RCC 7860 (cell line): ENCODE measurements around the gene PTCRA.
A peak's percentile ranks its signal among the peaks of the same experiment; 100 is the strongest.
"Not testable (repeated sequence)": the region's sequence is repeated elsewhere in the genome, so short reads cannot be mapped to it uniquely, and the experiment has no call there.

Experiments used
- DNase-seq: peaks from one replicate; pipeline ENCODE4 v3.0.0-alpha.2; 2015; ENCODE audit warnings: low spot score
- FAIRE-seq: peaks from 2 replicates; lab custom pipeline; 2012; peaks lifted over from hg19 to GRCh38; lab: Jason Lieb, UNC

The PTCRA gene

GRCh38 chr6:42915732-42916131 lies at the start of gene PTCRA:
Gene PTCRA, plus strand, starts transcription at chr6:42916053. Its CDS starts 17 bp downstream, at chr6:42916070.
- DNase-seq (no peak), FAIRE-seq (no peak)

GRCh38 chr6:42870145-42870936 lies 45.5 kb upstream of the PTCRA start:
- no peak for DNase-seq
- no peak for FAIRE-seq

- DNase-seq: no peak
Observed at GRCh38 chr6:42871711-42872110, 44.1 kb upstream of the PTCRA start.

GRCh38 chr6:42873313-42873712 lies 42.5 kb upstream of the PTCRA start:
- no peak for DNase-seq
- FAIRE-seq: no peak

More at GRCh38 chr6:42871711-42872110, 44.1 kb upstream of the PTCRA start:
- FAIRE-seq: no peak

- FAIRE-seq (no peak), DNase-seq (no peak)
Observed at GRCh38 chr6:42877695-42878094, 38.2 kb upstream of the PTCRA start.

GRCh38 chr6:42879372-42880239 lies 36.2 kb upstream of the PTCRA start, which contains the start of gene RPL7L1:
Gene RPL7L1, plus strand, starts transcription at chr6:42879616. Its CDS starts 295 bp downstream, at chr6:42879911.
- FAIRE-seq: no peak

GRCh38 chr6:42880240-42880817 lies 35.5 kb upstream of the PTCRA start:
- not testable (repeated sequence) for FAIRE-seq

More at GRCh38 chr6:42879372-42880239, 36.2 kb upstream of the PTCRA start, which contains the start of gene RPL7L1:
- DNase-seq: peak; percentile 75

GRCh38 chr6:42880871-42881270 lies 35.0 kb upstream of the PTCRA start:
- not testable (repeated sequence) for DNase-seq, FAIRE-seq

More at GRCh38 chr6:42880240-42880817, 35.5 kb upstream of the PTCRA start:
- DNase-seq: not testable (repeated sequence)

GRCh38 chr6:42885702-42886101 lies 30.2 kb upstream of the PTCRA start:
- DNase-seq: no peak

GRCh38 chr6:42888201-42888600 lies 27.7 kb upstream of the PTCRA start:
- FAIRE-seq, DNase-seq: not testable (repeated sequence)

More at GRCh38 chr6:42885702-42886101, 30.2 kb upstream of the PTCRA start:
- FAIRE-seq: no peak

- DNase-seq (no peak), FAIRE-seq (no peak)
Observed at GRCh38 chr6:42889815-42890214, 26.0 kb upstream of the PTCRA start.

GRCh38 chr6:42890311-42891198 lies 25.3 kb upstream of the PTCRA start:
- no peak for FAIRE-seq

GRCh38 chr6:42891199-42891722 lies 24.6 kb upstream of the PTCRA start:
- DNase-seq (no peak), FAIRE-seq (no peak)

More at GRCh38 chr6:42890311-42891198, 25.3 kb upstream of the PTCRA start:
- DNase-seq: peak; percentile 80

- not testable (repeated sequence) for DNase-seq, FAIRE-seq
Observed at GRCh38 chr6:42894041-42894828, 21.6 kb upstream of the PTCRA start.

- DNase-seq (no peak), FAIRE-seq (no peak)
Observed at GRCh38 chr6:42896178-42896719, 19.6 kb upstream of the PTCRA start.

GRCh38 chr6:42898891-42899361 lies 16.9 kb upstream of the PTCRA start:
- DNase-seq (peak; percentile 24), FAIRE-seq (peak; percentile 2)

- DNase-seq (no peak), FAIRE-seq (no peak)
Observed at GRCh38 chr6:42899871-42900270, 16.0 kb upstream of the PTCRA start.

GRCh38 chr6:42901538-42901957 lies 14.3 kb upstream of the PTCRA start:
- DNase-seq: peak; percentile 64
- FAIRE-seq: peak; percentile 43
